ENCODE measurements around the gene TSHZ2. TPM values are rescaled to one million over a fixed set of nuclear protein-coding genes. Genes with fewer than 3 reads are reported as not detected.

The TSHZ2 gene
- total RNA-seq, 1 experiment from 2014 or later, result 0.07 TPM

- Histone ChIP-seq H3K4me2 (ENCODE audit: low read length) (no peak overlapping the region), H3K4me3 (replicated peaks in 1 of 2; ENCODE audit: low read depth in 1 of 2, low read length in 2 of 2) (no peak overlapping the region), H3K27ac (ENCODE audit: low read depth, low read length) (no peak overlapping the region), H4K20me1 (ENCODE audit: insufficient read depth) (no peaks in the 10 kb centered on the region), H3K9me2 (ENCODE audit: insufficient read depth) (no peaks in the 10 kb centered on the region), H3K36me3 (ENCODE audit: control insufficient read depth in 1 of 2, insufficient read depth in 2 of 2, low read length in 2 of 2) (no peaks in the 10 kb centered on the region), H3K4me1 (ENCODE audit: control insufficient read depth in 1 of 2, insufficient read depth in 2 of 2, low read length in 2 of 2) (peaks cover 0 to 3% of the 10 kb centered on the region in 2 experiments; a peak in 1 of 4 replicates), H3K27me3 (ENCODE audit: insufficient read depth, low read length) (peaks cover 9% of the 10 kb centered on the region; the same call in 1 of the 2 replicates), H3K9me3 (ENCODE audit: control insufficient read depth in 1 of 2, insufficient read depth in 1 of 2, low read depth in 1 of 2, low read length in 2 of 2) (peaks cover 0 to 3% of the 10 kb centered on the region in 2 experiments; a peak in 1 of 4 replicates), H3K79me2 (ENCODE audit: insufficient read depth, low read length) (no peaks in the 10 kb centered on the region), H2AFZ (ENCODE audit: low read depth, low read length, poor library complexity, severe bottlenecking) (no peak overlapping the region), H3K9ac (ENCODE audit: low read length) (no peak overlapping the region)
- no peak for ATAC-seq
- ChIA-PET CTCF (no interaction called here), POLR2A (no interaction called here), RAD21 (ENCODE audit: low non-redundant PET in 1 of 2, low total read pairs in 2 of 2, uncharacterized antibody in 2 of 2, unreplicated experiment in 2 of 2) (no interaction called here)
- no peak for DNase-seq (ENCODE audit: low read depth, low spot score)
- TF ChIP-seq ELF1 (IDR thresholded peaks at IDR 0.05; ENCODE audit: borderline replicate concordance, low read depth), result no peak
- no peak for TF ChIP-seq RAD21 (IDR thresholded peaks at IDR 0.05; ENCODE audit: low read depth)
- no peak for TF ChIP-seq EZH2 (IDR thresholded peaks at IDR 0.05)
- no peak for TF ChIP-seq EGR1 (IDR thresholded peaks at IDR 0.05; ENCODE audit: low read depth)
- TF ChIP-seq, protein P1, sequence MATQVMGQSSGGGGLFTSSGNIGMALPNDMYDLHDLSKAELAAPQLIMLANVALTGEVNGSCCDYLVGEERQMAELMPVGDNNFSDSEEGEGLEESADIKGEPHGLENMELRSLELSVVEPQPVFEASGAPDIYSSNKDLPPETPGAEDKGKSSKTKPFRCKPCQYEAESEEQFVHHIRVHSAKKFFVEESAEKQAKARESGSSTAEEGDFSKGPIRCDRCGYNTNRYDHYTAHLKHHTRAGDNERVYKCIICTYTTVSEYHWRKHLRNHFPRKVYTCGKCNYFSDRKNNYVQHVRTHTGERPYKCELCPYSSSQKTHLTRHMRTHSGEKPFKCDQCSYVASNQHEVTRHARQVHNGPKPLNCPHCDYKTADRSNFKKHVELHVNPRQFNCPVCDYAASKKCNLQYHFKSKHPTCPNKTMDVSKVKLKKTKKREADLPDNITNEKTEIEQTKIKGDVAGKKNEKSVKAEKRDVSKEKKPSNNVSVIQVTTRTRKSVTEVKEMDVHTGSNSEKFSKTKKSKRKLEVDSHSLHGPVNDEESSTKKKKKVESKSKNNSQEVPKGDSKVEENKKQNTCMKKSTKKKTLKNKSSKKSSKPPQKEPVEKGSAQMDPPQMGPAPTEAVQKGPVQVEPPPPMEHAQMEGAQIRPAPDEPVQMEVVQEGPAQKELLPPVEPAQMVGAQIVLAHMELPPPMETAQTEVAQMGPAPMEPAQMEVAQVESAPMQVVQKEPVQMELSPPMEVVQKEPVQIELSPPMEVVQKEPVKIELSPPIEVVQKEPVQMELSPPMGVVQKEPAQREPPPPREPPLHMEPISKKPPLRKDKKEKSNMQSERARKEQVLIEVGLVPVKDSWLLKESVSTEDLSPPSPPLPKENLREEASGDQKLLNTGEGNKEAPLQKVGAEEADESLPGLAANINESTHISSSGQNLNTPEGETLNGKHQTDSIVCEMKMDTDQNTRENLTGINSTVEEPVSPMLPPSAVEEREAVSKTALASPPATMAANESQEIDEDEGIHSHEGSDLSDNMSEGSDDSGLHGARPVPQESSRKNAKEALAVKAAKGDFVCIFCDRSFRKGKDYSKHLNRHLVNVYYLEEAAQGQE (IDR thresholded peaks at IDR 0.05; ENCODE audit: low read depth), result no peak
- BruUV-seq (replicated peaks), result no TSS peak
- intact Hi-C loops (cut with micrococcal nuclease), result no loop called here
Measured at GRCh38 chr20:53349730-53350129, 377.6 kb downstream of the TSHZ2 start.

DNA sequence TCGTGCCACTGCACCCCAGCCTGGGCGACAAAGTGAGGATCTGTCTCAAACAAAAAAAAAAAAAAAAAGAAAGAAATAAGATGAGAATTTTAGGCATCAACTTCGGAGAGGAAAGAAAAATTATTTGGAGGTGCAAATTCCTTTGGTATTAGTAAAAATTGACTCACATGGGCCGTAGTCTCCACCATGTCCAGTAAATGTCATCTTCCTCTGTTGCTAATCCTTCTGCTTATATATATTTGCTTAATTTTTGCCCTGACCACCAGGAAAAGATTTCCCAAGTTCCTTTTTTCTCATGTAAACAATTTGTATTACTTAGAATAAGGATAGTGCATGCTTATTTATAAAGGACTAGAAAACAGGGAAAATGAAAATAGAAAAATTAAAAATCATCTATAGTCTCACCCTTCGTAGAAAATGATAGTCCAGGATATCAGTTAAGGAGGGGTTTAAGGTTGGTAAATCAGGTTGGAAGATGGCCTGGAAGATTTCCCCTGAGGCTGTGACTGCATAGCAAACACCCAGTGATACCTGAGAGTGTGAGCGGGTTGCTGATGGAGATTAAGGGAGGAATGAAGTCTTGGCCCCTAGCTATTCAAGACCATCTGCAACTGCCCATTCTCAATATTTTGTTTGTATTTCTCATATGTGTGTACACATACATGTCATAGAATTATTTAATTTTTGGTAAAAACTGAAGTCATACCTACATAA is 380.7 kb downstream of the TSHZ2 start:
- ChIA-PET POLR2A (no interaction called here), CTCF (no interaction called here), RAD21 (ENCODE audit: low non-redundant PET in 1 of 2, low total read pairs in 2 of 2, uncharacterized antibody in 2 of 2, unreplicated experiment in 2 of 2) (no interaction called here)
- ATAC-seq, result no peak
- no TSS peak for BruUV-seq (replicated peaks)
- no peaks in the 10 kb centered on the region for H4K20me1 ChIP-seq (ENCODE audit: insufficient read depth)
- no peaks in the 10 kb centered on the region for H3K9me2 ChIP-seq (ENCODE audit: insufficient read depth)
- H3K79me2 ChIP-seq (ENCODE audit: insufficient read depth, low read length), result no peaks in the 10 kb centered on the region
- no peak overlapping the region for H3K4me2 ChIP-seq (ENCODE audit: low read length)
- intact Hi-C loops (cut with micrococcal nuclease), result no loop called here
- no peak for DNase-seq (ENCODE audit: low read depth, low spot score)
- no peak overlapping the region for H2AFZ ChIP-seq (ENCODE audit: low read depth, low read length, poor library complexity, severe bottlenecking)
- H3K9ac ChIP-seq (ENCODE audit: low read length), result no peak overlapping the region
- no peak for TF ChIP-seq ELF1 (IDR thresholded peaks at IDR 0.05; ENCODE audit: borderline replicate concordance, low read depth)
- no peak for TF ChIP-seq EZH2 (IDR thresholded peaks at IDR 0.05)
- no peak for TF ChIP-seq RAD21 (IDR thresholded peaks at IDR 0.05; ENCODE audit: low read depth)
- no peak for TF ChIP-seq FOSL1 (IDR thresholded peaks at IDR 0.05; ENCODE audit: low read depth)
- no peak for TF ChIP-seq EZH2phosphoT487 (IDR thresholded peaks at IDR 0.05; ENCODE audit: borderline replicate concordance)
- no peak overlapping the region for H3K27ac ChIP-seq (ENCODE audit: low read depth, low read length)
- no peaks in the 10 kb centered on the region for H3K4me1 ChIP-seq (ENCODE audit: control insufficient read depth in 1 of 2, insufficient read depth in 2 of 2, low read length in 2 of 2)
- no peaks in the 10 kb centered on the region for H3K36me3 ChIP-seq (ENCODE audit: control insufficient read depth in 1 of 2, insufficient read depth in 2 of 2, low read length in 2 of 2)
- peaks cover 0 to 13% of the 10 kb centered on the region in 2 experiments; a peak in 1 of 4 replicates for H3K9me3 ChIP-seq (ENCODE audit: control insufficient read depth in 1 of 2, insufficient read depth in 1 of 2, low read depth in 1 of 2, low read length in 2 of 2)
- H3K27me3 ChIP-seq (ENCODE audit: insufficient read depth, low read length), result 0 out of 2 replicates have a peak, but pooled peaks cover 4% of the 10 kb centered on the region
- no peak overlapping the region for H3K4me3 ChIP-seq (replicated peaks in 1 of 2; ENCODE audit: low read depth in 1 of 2, low read length in 2 of 2)

Data from HCT116 (cell line).